ENCODE measurements around the gene MTFR2.

MTFR2 gene

GRCh38 chr6:136249811-136250685 is at the start of gene MTFR2:
Gene MTFR2, minus strand, starts transcription at chr6:136250311. Its CDS starts 1,212 bp downstream, at chr6:136249099.
- peak; percentile 71 to 85 for DNase-seq (ENCODE audit: low read depth in 2 of 2)

DNA sequence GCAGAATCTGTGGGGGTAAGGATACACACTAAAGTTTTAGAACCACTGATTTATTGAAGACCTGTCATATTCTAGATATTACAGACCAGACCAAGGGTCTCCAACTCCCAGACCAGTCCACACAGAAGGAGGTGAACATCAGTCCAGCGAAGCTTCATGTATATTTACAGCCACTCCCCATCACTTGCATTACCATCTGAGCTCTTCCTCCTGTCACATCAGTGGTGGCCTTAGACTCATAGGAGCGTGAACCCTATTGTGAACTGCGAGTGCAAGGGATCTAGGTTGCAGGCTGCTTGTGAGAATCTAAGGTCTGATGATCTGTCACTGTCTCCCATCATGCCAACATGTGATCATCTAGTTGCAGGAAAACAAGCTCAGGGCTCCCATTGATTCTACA is 44.5 kb upstream of the MTFR2 start:
- no peak for DNase-seq (ENCODE audit: low read depth in 2 of 2)

GRCh38 chr6:136290410-136291010 is 40.4 kb upstream of the MTFR2 start:
- peak; percentile 28 to 53 for DNase-seq (ENCODE audit: low read depth in 2 of 2)

- DNase-seq (ENCODE audit: low read depth in 2 of 2) = peak; percentile 98 to 99
Measured at GRCh38 chr6:136289579-136290409, 39.7 kb upstream of the MTFR2 start, which contains the start of gene BCLAF1. Gene BCLAF1, minus strand, starts transcription at chr6:136289846. Its CDS starts 9,980 bp downstream, at chr6:136279866.

DNA sequence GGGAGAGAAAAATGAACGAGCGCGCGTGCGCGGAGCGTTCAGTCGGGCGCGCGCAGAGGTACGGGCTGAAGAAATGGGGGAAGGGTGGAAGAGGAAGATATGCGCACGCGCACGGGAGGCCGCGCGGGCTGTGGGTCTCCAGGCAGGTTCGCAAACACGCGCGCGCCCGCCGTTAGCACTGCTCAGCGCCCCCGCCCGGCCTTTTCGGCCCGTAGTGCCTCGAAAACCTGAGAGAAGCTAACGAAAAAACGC is 39.1 kb upstream of the MTFR2 start:
- peak; percentile 86 to 93 for DNase-seq (ENCODE audit: low read depth in 2 of 2)

GRCh38 chr6:136288566-136289326 is 38.6 kb upstream of the MTFR2 start:
- DNase-seq (ENCODE audit: low read depth in 2 of 2) = peak; percentile 60 to 69

- DNase-seq (ENCODE audit: low read depth in 2 of 2) = no peak
Measured at GRCh38 chr6:136284909-136285308, 34.8 kb upstream of the MTFR2 start.

DNA sequence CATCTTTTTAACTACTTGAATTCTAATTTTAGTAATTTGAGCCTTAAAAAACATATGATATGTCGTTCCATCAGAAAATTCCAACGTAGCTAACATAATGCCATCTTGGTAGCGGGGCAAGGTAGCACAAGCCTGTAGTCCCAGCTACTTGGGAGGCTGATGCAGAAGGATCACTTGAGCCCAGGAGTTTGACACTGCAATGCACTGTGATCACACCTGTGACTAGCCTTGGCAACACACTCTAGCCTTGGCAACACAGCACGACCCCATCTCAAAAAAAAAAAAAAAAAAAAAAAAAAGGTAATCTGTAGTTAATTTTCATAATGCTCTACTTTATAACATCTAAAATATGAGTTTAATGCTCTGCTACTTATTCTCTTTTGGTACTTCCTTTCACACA is 32.8 kb upstream of the MTFR2 start:
- DNase-seq (ENCODE audit: low read depth in 2 of 2) = no peak

DNA sequence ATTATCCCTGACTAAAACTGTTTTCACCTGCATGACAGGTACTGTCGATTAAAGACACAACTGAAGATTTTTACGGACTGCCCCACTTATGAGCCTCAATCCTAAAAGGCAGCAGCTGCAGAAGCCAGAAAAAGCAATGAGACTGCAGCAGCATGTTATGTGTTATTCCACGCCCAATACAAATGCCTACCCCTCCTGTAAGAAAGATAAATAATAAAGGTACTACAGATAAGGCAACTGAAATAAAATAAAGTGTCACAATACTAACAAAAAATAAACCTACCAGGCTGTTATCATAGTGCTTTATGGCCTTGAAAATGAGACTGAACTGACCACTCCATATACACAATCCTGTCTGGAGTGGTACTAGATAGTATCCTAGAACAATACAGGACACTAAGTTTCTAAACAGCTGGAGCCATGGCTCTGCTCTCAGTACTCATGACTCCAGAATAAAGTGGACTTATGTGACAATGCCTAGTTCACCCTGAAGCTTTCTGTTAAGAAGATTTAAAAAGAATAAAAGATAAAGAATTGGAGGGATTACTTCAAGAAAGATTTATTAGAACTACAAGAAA is 30.0 kb upstream of the MTFR2 start:
- DNase-seq (ENCODE audit: low read depth in 2 of 2) = no peak

DNA sequence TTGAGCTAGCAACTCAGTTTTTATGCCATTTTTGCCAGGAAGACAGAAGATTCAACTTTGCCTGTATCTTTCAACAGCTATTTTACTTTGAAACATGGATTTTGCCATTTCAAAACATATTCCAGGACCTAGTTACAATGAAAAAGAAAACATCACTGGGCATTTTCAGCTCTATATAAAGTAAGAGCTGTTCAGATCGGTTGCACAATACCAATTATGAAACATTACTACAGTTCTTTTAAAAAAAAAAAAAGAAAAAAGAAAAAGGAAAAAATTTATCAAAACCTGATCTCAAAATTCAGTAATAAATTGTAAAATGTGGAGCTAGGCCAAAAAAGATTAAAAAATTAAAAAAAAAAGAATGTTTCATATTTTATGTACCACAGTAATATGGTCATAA is 24.0 kb upstream of the MTFR2 start:
- DNase-seq (ENCODE audit: low read depth in 2 of 2) = no peak

DNA sequence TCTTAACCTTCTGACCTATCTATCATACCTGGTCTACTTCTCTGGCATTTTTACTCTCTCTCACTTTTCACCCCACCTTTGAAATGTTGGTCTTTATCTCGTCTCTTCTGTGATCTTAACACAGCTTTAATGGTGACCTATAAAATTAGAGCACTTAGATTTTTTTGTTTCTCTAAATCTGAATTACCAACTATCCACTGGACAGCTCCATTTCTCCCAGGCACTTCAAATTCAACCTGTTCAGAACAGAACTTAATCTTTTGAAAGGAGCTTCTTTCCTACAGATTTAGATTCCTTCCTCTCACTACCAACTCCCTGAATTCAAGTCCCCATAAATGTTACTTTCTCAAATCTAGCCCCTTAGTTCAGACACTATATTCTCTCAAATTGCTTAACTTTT is 15.0 kb upstream of the MTFR2 start:
- no peak for DNase-seq (ENCODE audit: low read depth in 2 of 2)

DNA sequence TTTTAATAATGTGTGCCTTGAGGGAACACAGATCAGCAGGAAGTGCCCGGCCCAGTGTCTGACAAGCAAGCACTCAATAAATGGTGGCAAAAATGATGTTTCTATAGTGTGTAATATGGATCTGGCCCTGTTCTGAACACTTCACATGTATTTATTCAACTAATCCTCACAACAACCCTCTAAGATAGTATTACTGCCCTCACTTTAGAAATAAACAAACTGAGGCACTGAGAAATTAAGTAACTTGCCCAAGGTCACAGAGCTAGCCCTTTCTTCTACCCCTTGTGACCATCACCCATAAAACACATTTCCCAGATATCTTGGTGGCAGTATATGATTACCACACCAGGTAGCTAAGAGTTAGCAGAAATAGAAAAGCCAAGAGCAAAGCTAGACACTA is 12.8 kb upstream of the MTFR2 start:
- DNase-seq (ENCODE audit: low read depth in 2 of 2) = no peak

- DNase-seq (ENCODE audit: low read depth in 2 of 2) = no peak
Measured at GRCh38 chr6:136254851-136255466, 4.8 kb upstream of the MTFR2 start.

- DNase-seq (ENCODE audit: low read depth in 2 of 2) = no peak
Measured at GRCh38 chr6:136253734-136254133, 3.6 kb upstream of the MTFR2 start.

DNA sequence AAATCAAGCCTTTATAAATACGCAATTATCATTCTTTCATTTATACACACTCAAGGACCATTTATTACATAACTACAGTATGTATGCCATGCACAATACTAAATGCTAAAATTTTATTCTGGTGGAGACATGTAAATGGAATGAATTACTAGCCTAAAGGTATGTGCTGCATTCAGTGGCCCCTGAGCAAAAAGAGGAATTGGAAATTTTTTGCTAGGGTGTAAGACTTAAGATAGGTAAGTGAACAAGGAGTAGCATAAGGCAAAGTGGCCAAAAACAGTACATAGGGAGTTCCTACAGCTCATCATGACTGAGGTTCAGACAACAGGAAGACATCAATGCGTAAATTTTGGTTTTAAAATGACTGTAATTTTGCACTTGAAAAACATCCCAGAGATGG is 2.3 kb upstream of the MTFR2 start:
- DNase-seq (ENCODE audit: low read depth in 2 of 2) = no peak

GRCh38 chr6:136251394-136251793 is 1.3 kb upstream of the MTFR2 start:
- DNase-seq (ENCODE audit: low read depth in 2 of 2) = no peak

DNA sequence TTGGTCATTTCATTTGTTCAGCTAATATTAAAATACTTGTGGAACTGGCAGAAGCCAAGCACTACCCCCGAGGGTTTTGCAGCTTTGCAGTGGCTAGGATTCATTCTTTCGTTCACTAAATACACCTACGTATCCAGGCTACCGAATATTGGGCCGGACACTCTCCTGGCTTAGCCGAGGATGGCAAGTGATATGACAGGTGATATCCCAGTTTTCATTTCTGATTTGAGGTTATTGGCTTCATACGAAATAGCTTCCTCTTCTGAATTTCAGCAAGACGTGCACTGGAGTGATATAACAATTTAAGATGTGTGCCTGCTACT is 536 bp upstream of the MTFR2 start:
- no peak for DNase-seq (ENCODE audit: low read depth in 2 of 2)

DNA sequence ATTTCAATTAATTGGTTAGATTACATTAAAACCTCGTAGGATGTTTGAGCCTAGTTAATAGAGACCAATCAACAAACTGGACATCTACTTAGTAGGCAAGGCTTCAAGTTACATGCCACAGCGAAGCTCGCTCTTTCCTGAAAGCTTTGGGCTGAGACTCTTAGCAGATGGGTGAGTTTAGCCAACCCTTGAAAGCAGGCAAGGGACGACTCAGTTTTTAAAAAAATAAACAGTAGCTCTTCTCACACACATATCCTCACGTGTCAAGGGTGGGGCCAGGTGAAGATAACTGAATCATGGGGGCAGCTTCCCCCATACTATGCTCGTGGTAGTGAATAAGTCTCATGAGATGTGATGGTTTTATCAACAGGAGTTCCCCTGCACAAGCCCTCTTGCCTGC is 775 bp downstream of the MTFR2 start:
- no peak for DNase-seq (ENCODE audit: low read depth in 2 of 2)

DNA sequence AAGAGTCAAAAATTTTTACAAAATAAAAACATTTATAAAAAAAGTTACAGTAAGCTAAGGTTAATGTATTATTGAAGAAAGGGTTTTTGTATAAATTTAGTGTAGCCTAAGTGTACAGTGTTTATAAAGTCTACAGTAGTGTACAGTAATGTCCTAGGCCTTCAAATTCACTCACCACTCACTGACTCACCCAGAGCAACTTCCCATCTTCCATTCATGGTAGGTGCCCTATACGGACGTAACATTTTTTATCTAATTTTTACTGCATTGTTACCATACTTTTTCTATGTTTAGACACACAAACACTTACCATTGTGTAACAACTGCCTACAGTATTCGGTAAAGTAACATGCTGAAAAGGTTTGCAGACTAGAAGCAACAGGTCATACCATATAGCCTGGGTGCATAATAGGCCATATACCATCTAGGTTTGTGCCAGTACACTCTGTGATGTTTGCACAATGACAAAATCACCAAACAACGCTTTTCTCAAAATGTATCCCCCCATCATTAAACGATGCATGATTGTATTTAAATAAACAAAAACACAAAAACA is 6.0 kb downstream of the MTFR2 start:
- DNase-seq (ENCODE audit: low read depth in 2 of 2) = no peak

GRCh38 chr6:136236466-136237293 is 13.4 kb downstream of the MTFR2 start:
- no peak for DNase-seq (ENCODE audit: low read depth in 2 of 2)

Measured in stimulated activated CD4-positive, alpha-beta T cell treated with anti-CD3 and anti-CD28 coated beads, Interleukin-1b, Interleukin-23, amount 100 ng/mL, for 4 hours (primary cell).